Iris pigment epithelial cell (primary cell): ENCODE results near the gene ARHGEF35.

Experiments
- DNase-seq: peaks from one replicate; pipeline ENCODE4 v3.0.0-alpha.2; 2011; ENCODE audit warnings: low read depth

The ARHGEF35 gene

GRCh38 chr7:144178380-144179164 is 17.1 kb downstream of the ARHGEF35 start:
- peak; percentile 13 for DNase-seq

- no peak for DNase-seq
Measured at GRCh38 chr7:144174613-144175012, 21.0 kb downstream of the ARHGEF35 start.

- DNase-seq = peak; percentile 50
Measured at GRCh38 chr7:144171594-144172350, 23.9 kb downstream of the ARHGEF35 start.

GRCh38 chr7:144164784-144165183 is 30.8 kb downstream of the ARHGEF35 start:
- DNase-seq = no peak

- DNase-seq = no peak
Measured at GRCh38 chr7:144158861-144159260, 36.8 kb downstream of the ARHGEF35 start.

GRCh38 chr7:144148224-144148827 is 47.3 kb downstream of the ARHGEF35 start:
- no peak for DNase-seq

- DNase-seq = no peak
Measured at GRCh38 chr7:144144426-144144825, 51.2 kb downstream of the ARHGEF35 start.

- no peak for DNase-seq
Measured at GRCh38 chr7:144142187-144142586, 53.4 kb downstream of the ARHGEF35 start.

- DNase-seq = no peak
Measured at GRCh38 chr7:144137501-144137900, 58.1 kb downstream of the ARHGEF35 start.
